ENCODE results near the gene SLC12A7. TPM values are rescaled to one million over a fixed set of nuclear protein-coding genes. Genes with fewer than 3 reads are reported as not detected.

Gene SLC12A7
- total RNA-seq, 5 donors from 2014 or later (not counting 1 experiment from before 2014, with no cell fraction given): 33.7 to 97.4 (median 41.2) TPM

GRCh38 chr5:1039210-1039548 lies 72.7 kb downstream of the SLC12A7 start:
- no peak overlapping the region for H3K27ac Mint-ChIP-seq
- ChIA-PET CTCF (no interaction called here), POLR2A (no interaction called here)
- no peaks in the 10 kb centered on the region for H3K4me1 Mint-ChIP-seq
- 81% methylated on average over 11 of the region's 16 CpGs for WGBS (ENCODE audit: insufficient coverage)
- peaks cover 0 to 33% (median 2%) of the 10 kb centered on the region in 3 donors for H3K9me3 Mint-ChIP-seq
- Histone ChIP-seq H3K9me3 (no peaks in the 10 kb centered on the region), H3K4me3 (ENCODE audit: control insufficient read depth in 1 of 2, extremely low read depth in 1 of 2, low read length in 1 of 2) (no peak overlapping the region), H3K27me3 (replicated peaks in 1 of 2; ENCODE audit: control insufficient read depth in 2 of 2, extremely low read depth in 1 of 2, insufficient read depth in 2 of 2, low read length in 1 of 2) (peaks cover 0 to 15% of the 10 kb centered on the region in 2 experiments), H3K4me1 (ENCODE audit: control insufficient read depth in 1 of 2, extremely low read depth in 1 of 2, insufficient read depth in 2 of 2, low read length in 2 of 2) (no peaks in the 10 kb centered on the region), H3K36me3 (ENCODE audit: control insufficient read depth in 2 of 2, extremely low read depth in 1 of 2, insufficient read depth in 1 of 2, low read length in 1 of 2) (no peaks in the 10 kb centered on the region), H3K27ac (ENCODE audit: low read length) (no peak overlapping the region)
- no peaks in the 10 kb centered on the region for H3K36me3 Mint-ChIP-seq
- DNase-seq: no peak
- no peak overlapping the region for H3K4me3 Mint-ChIP-seq
- no peak for ATAC-seq (replicated peaks in 1 of 4)
- peaks cover 5 to 7% of the 10 kb centered on the region in 2 donors for H3K27me3 Mint-ChIP-seq

- DNase-seq (no peak), ATAC-seq (replicated peaks in 1 of 4) (no peak)
- H3K36me3 ChIP-seq (ENCODE audit: control insufficient read depth in 2 of 2, extremely low read depth in 1 of 2, insufficient read depth in 1 of 2, low read length in 1 of 2): no peaks in the 10 kb centered on the region
- peaks cover 0 to 17% of the 10 kb centered on the region in 2 experiments for H3K27me3 ChIP-seq (replicated peaks in 1 of 2; ENCODE audit: control insufficient read depth in 2 of 2, extremely low read depth in 1 of 2, insufficient read depth in 2 of 2, low read length in 1 of 2)
- CTCF ChIA-PET: no interaction called here
- no peaks in the 10 kb centered on the region for H3K4me1 ChIP-seq (ENCODE audit: control insufficient read depth in 1 of 2, extremely low read depth in 1 of 2, insufficient read depth in 2 of 2, low read length in 2 of 2)
- Mint-ChIP-seq H3K36me3 (no peaks in the 10 kb centered on the region), H3K27me3 (peaks cover 5 to 8% of the 10 kb centered on the region in 2 donors), H3K9me3 (peaks cover 0 to 27% (median 0%) of the 10 kb centered on the region in 3 donors), H3K4me1 (no peaks in the 10 kb centered on the region), H3K27ac (no peak overlapping the region), H3K4me3 (no peak overlapping the region)
- 84% methylated on average over 24 of the region's 28 CpGs for WGBS (ENCODE audit: insufficient coverage)
- no peak overlapping the region for H3K4me3 ChIP-seq (ENCODE audit: control insufficient read depth in 1 of 2, extremely low read depth in 1 of 2, low read length in 1 of 2)
- POLR2A ChIA-PET: no interaction called here
- H3K27ac ChIP-seq (ENCODE audit: low read length): no peak overlapping the region
- no peaks in the 10 kb centered on the region for H3K9me3 ChIP-seq
Measured at GRCh38 chr5:1038417-1039209, 73.2 kb downstream of the SLC12A7 start.

GRCh38 chr5:1037671-1038416 lies 74.0 kb downstream of the SLC12A7 start:
- no peak for ATAC-seq (replicated peaks in 1 of 4)
- Mint-ChIP-seq H3K27ac (no peak overlapping the region), H3K27me3 (peaks cover 5 to 8% of the 10 kb centered on the region in 2 donors), H3K4me3 (no peak overlapping the region), H3K36me3 (no peaks in the 10 kb centered on the region), H3K9me3 (peaks cover 0 to 20% (median 0%) of the 10 kb centered on the region in 3 donors), H3K4me1 (no peaks in the 10 kb centered on the region)
- H3K27me3 ChIP-seq (replicated peaks in 1 of 2; ENCODE audit: control insufficient read depth in 2 of 2, extremely low read depth in 1 of 2, insufficient read depth in 2 of 2, low read length in 1 of 2): peaks cover 0 to 24% of the 10 kb centered on the region in 2 experiments
- 89% methylated on average over 37 of the region's 43 CpGs for WGBS (ENCODE audit: insufficient coverage)
- H3K36me3 ChIP-seq (ENCODE audit: control insufficient read depth in 2 of 2, extremely low read depth in 1 of 2, insufficient read depth in 1 of 2, low read length in 1 of 2): no peaks in the 10 kb centered on the region
- H3K4me1 ChIP-seq (ENCODE audit: control insufficient read depth in 1 of 2, extremely low read depth in 1 of 2, insufficient read depth in 2 of 2, low read length in 2 of 2): no peaks in the 10 kb centered on the region
- H3K27ac ChIP-seq (ENCODE audit: low read length): no peak overlapping the region
- DNase-seq: no peak
- ChIA-PET POLR2A (no interaction called here), CTCF (no interaction called here)
- H3K4me3 ChIP-seq (ENCODE audit: control insufficient read depth in 1 of 2, extremely low read depth in 1 of 2, low read length in 1 of 2): no peak overlapping the region
- H3K9me3 ChIP-seq: no peaks in the 10 kb centered on the region

GRCh38 chr5:1037123-1037670 lies 74.7 kb downstream of the SLC12A7 start:
- POLR2A ChIA-PET: no interaction called here
- CTCF ChIA-PET: interaction anchor here in 1 of 2 donors (0.7 kb wide), 1 partner anchor 113 kb away, joined by 7 read pairs; no protein-coding TSS in a partner anchor

GRCh38 chr5:1036504-1037122 lies 75.2 kb downstream of the SLC12A7 start:
- Histone ChIP-seq H3K36me3 (ENCODE audit: control insufficient read depth in 2 of 2, extremely low read depth in 1 of 2, insufficient read depth in 1 of 2, low read length in 1 of 2) (no peaks in the 10 kb centered on the region), H3K4me3 (ENCODE audit: control insufficient read depth in 1 of 2, extremely low read depth in 1 of 2, low read length in 1 of 2) (no peak overlapping the region), H3K27ac (ENCODE audit: low read length) (no peak overlapping the region), H3K27me3 (replicated peaks in 1 of 2; ENCODE audit: control insufficient read depth in 2 of 2, extremely low read depth in 1 of 2, insufficient read depth in 2 of 2, low read length in 1 of 2) (peaks cover 0 to 36% of the 10 kb centered on the region in 2 experiments), H3K4me1 (ENCODE audit: control insufficient read depth in 1 of 2, extremely low read depth in 1 of 2, insufficient read depth in 2 of 2, low read length in 2 of 2) (no peaks in the 10 kb centered on the region), H3K9me3 (no peaks in the 10 kb centered on the region)
- Mint-ChIP-seq H3K4me1 (no peaks in the 10 kb centered on the region), H3K36me3 (no peaks in the 10 kb centered on the region), H3K9me3 (peaks cover 0 to 7% (median 0%) of the 10 kb centered on the region in 3 donors), H3K4me3 (no peak overlapping the region), H3K27me3 (peaks cover 5 to 15% of the 10 kb centered on the region in 2 donors), H3K27ac (no peak overlapping the region)
- CTCF ChIA-PET: interaction anchor here in 1 of 2 donors (0.7 kb wide), 1 partner anchor 113 kb away, joined by 7 read pairs; no protein-coding TSS in a partner anchor
- no peak for ATAC-seq (replicated peaks in 1 of 4)
- DNase-seq: no peak
- WGBS (ENCODE audit: insufficient coverage): 91% methylated on average over 15 of the region's 22 CpGs
- POLR2A ChIA-PET: interaction anchor here in 1 of 2 donors (0.6 kb wide), 1 partner anchor 197 kb away, joined by 5 read pairs; no protein-coding TSS in a partner anchor

More at GRCh38 chr5:1037123-1037670, 74.7 kb downstream of the SLC12A7 start:
- Histone ChIP-seq H3K36me3 (ENCODE audit: control insufficient read depth in 2 of 2, extremely low read depth in 1 of 2, insufficient read depth in 1 of 2, low read length in 1 of 2) (no peaks in the 10 kb centered on the region), H3K9me3 (no peaks in the 10 kb centered on the region), H3K4me1 (ENCODE audit: control insufficient read depth in 1 of 2, extremely low read depth in 1 of 2, insufficient read depth in 2 of 2, low read length in 2 of 2) (no peaks in the 10 kb centered on the region), H3K27me3 (replicated peaks in 1 of 2; ENCODE audit: control insufficient read depth in 2 of 2, extremely low read depth in 1 of 2, insufficient read depth in 2 of 2, low read length in 1 of 2) (peaks cover 0 to 30% of the 10 kb centered on the region in 2 experiments), H3K4me3 (ENCODE audit: control insufficient read depth in 1 of 2, extremely low read depth in 1 of 2, low read length in 1 of 2) (no peak overlapping the region), H3K27ac (ENCODE audit: low read length) (no peak overlapping the region)
- Mint-ChIP-seq H3K4me1 (no peaks in the 10 kb centered on the region), H3K9me3 (peaks cover 0 to 13% (median 0%) of the 10 kb centered on the region in 3 donors), H3K27ac (no peak overlapping the region), H3K4me3 (no peak overlapping the region), H3K36me3 (no peaks in the 10 kb centered on the region), H3K27me3 (peaks cover 5 to 13% of the 10 kb centered on the region in 2 donors)
- DNase-seq: no peak
- 82% methylated on average over 14 of the region's 16 CpGs for WGBS (ENCODE audit: insufficient coverage)
- no peak for ATAC-seq (replicated peaks in 1 of 4)
